Liver (tissue), 9 donors: ENCODE measurements around the gene FMR1NB. TPM values are rescaled to one million over a fixed set of nuclear protein-coding genes. Genes with fewer than 3 reads are reported as not detected.

ENCODE experiments used
- DNase-seq: peaks from one replicate; pipeline ENCODE4 v3.0.0-alpha.2; 2017; ENCODE audit warnings: low spot score
- H3K27ac ChIP-seq, 2 donors: one replicate each; pipeline ENCODE4 v1.7.0; 2013; ENCODE audit warnings: inconsistent platforms in 2 of 2, low read length in 2 of 2, control low read depth in 1 of 2, low read depth in 1 of 2, mild to moderate bottlenecking in 1 of 2
- H3K27me3 ChIP-seq, 4 donors: one replicate each; pipeline versions ENCODE4 v1.6.1 to v1.7.0; 2013; ENCODE audit warnings: low read length in 3 of 4, inconsistent platforms in 1 of 4, mild to moderate bottlenecking in 1 of 4, moderate library complexity in 1 of 4; ENCODE audit not compliant: control insufficient read depth in 4 of 4, insufficient read depth in 4 of 4
- H3K36me3 ChIP-seq, 4 donors: one replicate each; pipeline versions ENCODE4 v1.6.1 to v1.7.0; 2013; ENCODE audit warnings: low read length in 3 of 4, mild to moderate bottlenecking in 3 of 4, low read depth in 1 of 4, moderate library complexity in 1 of 4; ENCODE audit not compliant: control insufficient read depth in 4 of 4, insufficient read depth in 3 of 4
- H3K4me1 ChIP-seq, 4 donors: one replicate each; pipeline versions ENCODE4 v1.6.1 to v1.7.0; 2013; ENCODE audit warnings: low read length in 3 of 4, mild to moderate bottlenecking in 3 of 4, moderate library complexity in 1 of 4; ENCODE audit not compliant: control insufficient read depth in 4 of 4, insufficient read depth in 4 of 4
- H3K4me3 ChIP-seq, 3 donors: one replicate each; pipeline versions ENCODE4 v1.6.1 to v1.7.0; 2013; ENCODE audit warnings: low read length in 3 of 3, control low read depth in 1 of 3, low read depth in 1 of 3, mild to moderate bottlenecking in 1 of 3
- H3K9ac ChIP-seq, 2 donors: one replicate each; pipeline ENCODE4 v1.7.0; 2013; ENCODE audit warnings: low read length in 2 of 2, mild to moderate bottlenecking in 2 of 2, moderate library complexity in 2 of 2, control low read depth in 1 of 2, low read depth in 1 of 2
- H3K9me3 ChIP-seq, 4 donors: one replicate each; pipeline versions ENCODE4 v1.6.1 to v1.7.0; 2013; ENCODE audit warnings: low read length in 3 of 4; ENCODE audit not compliant: control insufficient read depth in 4 of 4
- EGR1 ChIP-seq, 2 donors: IDR thresholded peaks; 2 replicates each; pipeline ENCODE4 v1.6.1; 2016 to 2018; ENCODE audit warnings: antibody characterized with exemption in 2 of 2, low read depth in 2 of 2
- FOXA1 ChIP-seq: IDR thresholded peaks from 2 replicates; pipeline ENCODE4 v1.6.1; 2016; ENCODE audit warnings: antibody characterized with exemption
- FOXA2 ChIP-seq: IDR thresholded peaks from 2 replicates; pipeline ENCODE4 v1.6.1; 2016; ENCODE audit warnings: antibody characterized with exemption
- GABPA ChIP-seq, 2 donors: IDR thresholded peaks in 1 of 2; conservative IDR thresholded peaks in 1 of 2; 2 replicates each; pipeline ENCODE4 v1.6.1; 2016; ENCODE audit warnings: antibody characterized with exemption in 2 of 2, mild to moderate bottlenecking in 1 of 2, moderate library complexity in 1 of 2
- HNF4A ChIP-seq, 2 donors: conservative IDR thresholded peaks; 2 replicates each; pipeline ENCODE4 v1.6.1; 2016; ENCODE audit warnings: antibody characterized with exemption in 2 of 2, mild to moderate bottlenecking in 2 of 2
- HNF4G ChIP-seq: IDR thresholded peaks from 2 replicates; pipeline ENCODE4 v1.6.1; 2016; ENCODE audit warnings: antibody characterized with exemption
- JUND ChIP-seq, 2 donors: IDR thresholded peaks; 2 replicates each; pipeline ENCODE4 v1.6.1; 2016; ENCODE audit warnings: antibody characterized with exemption in 2 of 2
- NR2F2 ChIP-seq: IDR thresholded peaks from 2 replicates; pipeline ENCODE4 v1.6.1; 2016; ENCODE audit warnings: antibody characterized with exemption
- RAD21 ChIP-seq, 2 donors: IDR thresholded peaks; 2 replicates each; pipeline ENCODE4 v1.6.1; 2016; ENCODE audit warnings: antibody characterized with exemption in 2 of 2, mild to moderate bottlenecking in 2 of 2
- RXRA ChIP-seq, 2 donors: IDR thresholded peaks; 2 replicates each; pipeline ENCODE4 v1.6.1; 2017 to 2018; ENCODE audit warnings: antibody characterized with exemption in 2 of 2, mild to moderate bottlenecking in 1 of 2
- TAF1 ChIP-seq: conservative IDR thresholded peaks from 2 replicates; pipeline ENCODE4 v1.6.1; 2016; ENCODE audit warnings: antibody characterized with exemption, mild to moderate bottlenecking
- YY1 ChIP-seq: IDR thresholded peaks from 2 replicates; pipeline ENCODE4 v1.6.1; 2016; ENCODE audit warnings: antibody characterized with exemption, mild to moderate bottlenecking
- WGBS: extraction: QIAGEN DNeasy Blood & Tissue Kit; methylation state at CpG from one replicate; pipeline ENCODE4 v1.1.7; 2013; 5-methylcytosine and 5-hydroxymethylcytosine counted together
- polyA plus RNA-seq, 2 donors: library from polyadenylated mRNA; stranded (reverse) in 1 of 2; unstranded in 1 of 2; fragments of 200-250 nt in 1 of 2; fragments of >200 nt in 1 of 2; fragmentation: Nextera tagmentation in 1 of 2; extraction: Ambion mirVana in 1 of 2; gene quantifications; one replicate each; pipeline versions ENCODE4 v1.2.1 to v1.2.3, GENCODE V29; 2013 to 2015
- total RNA-seq, 2 donors: library from RNA; depleted of rRNA; stranded (reverse); fragments of >200 nt; gene quantifications; one replicate each; pipeline ENCODE4 v1.2.3, GENCODE V29; 2014
- TF ChIP-seq, protein P1 (sequence below): IDR thresholded peaks from 2 replicates; pipeline ENCODE4 v1.6.1; 2016; ENCODE audit warnings: antibody characterized with exemption
- TF ChIP-seq, protein P2 (sequence below): IDR thresholded peaks from 2 replicates; pipeline ENCODE4 v1.6.1; 2016; ENCODE audit warnings: antibody characterized with exemption
- TF ChIP-seq, protein P3 (sequence below): IDR thresholded peaks from 2 replicates; pipeline ENCODE4 v1.6.1; 2016; ENCODE audit warnings: antibody characterized with exemption, mild to moderate bottlenecking
- TF ChIP-seq, protein P4 (sequence below): IDR thresholded peaks from 2 replicates; pipeline ENCODE4 v1.6.1; 2016; ENCODE audit warnings: antibody characterized with exemption
- TF ChIP-seq, protein P5 (sequence below): fragments of 150-350 bp; IDR thresholded peaks from 2 replicates; pipeline ENCODE4 v1.5.1; 2017; ENCODE audit warnings: improper control_type of control experiment, low read depth, low read length; ENCODE audit not compliant: missing input control
- donor health status: healthy.
- donor health status: healthy.
- donor health status: healthy.
- donor health status: healthy.
- donor health status: healthy.

The FMR1NB gene
- total and polyA plus RNA-seq, 4 donors, result not detected

DNA sequence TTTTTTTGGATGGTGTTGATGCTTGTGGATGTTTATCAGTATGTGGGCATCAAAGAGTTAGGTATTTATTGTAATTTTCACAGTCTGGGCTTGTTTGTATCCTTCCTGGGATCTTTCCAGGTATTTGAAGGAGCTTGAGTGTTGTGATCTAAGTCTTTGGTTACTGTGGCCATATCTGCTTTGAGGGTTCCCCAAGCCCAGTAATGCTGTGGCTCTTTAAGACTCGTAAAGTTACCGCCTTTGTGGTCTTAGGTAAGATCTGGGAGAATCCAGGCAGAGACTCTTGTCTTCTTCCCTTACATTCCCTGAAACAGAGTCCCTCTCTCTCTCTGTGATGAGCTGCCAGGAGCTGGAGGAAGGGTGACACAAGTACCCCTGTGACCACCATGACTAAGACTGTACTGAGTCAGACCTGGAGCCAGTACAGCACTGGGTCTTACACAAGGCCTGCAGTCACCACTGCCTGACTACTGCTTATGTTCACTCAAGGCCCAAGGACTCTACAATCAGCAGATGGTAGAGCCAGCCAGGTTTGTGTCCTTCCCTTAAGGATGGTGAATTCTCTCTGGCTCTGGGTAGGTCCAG, 62.2 kb downstream of the FMR1NB start:
- DNase-seq, result no peak
- Histone ChIP-seq H3K9ac (no peak overlapping the region), H3K4me3 (no peak overlapping the region), H3K36me3 (no peaks in the 10 kb centered on the region), H3K27ac (no peak overlapping the region), H3K9me3 (no peaks in the 10 kb centered on the region), H3K4me1 (no peaks in the 10 kb centered on the region), H3K27me3 (no peaks in the 10 kb centered on the region)
- WGBS, result 94% methylated on average over 2 of the region's 2 CpGs
- TF ChIP-seq, protein P1, sequence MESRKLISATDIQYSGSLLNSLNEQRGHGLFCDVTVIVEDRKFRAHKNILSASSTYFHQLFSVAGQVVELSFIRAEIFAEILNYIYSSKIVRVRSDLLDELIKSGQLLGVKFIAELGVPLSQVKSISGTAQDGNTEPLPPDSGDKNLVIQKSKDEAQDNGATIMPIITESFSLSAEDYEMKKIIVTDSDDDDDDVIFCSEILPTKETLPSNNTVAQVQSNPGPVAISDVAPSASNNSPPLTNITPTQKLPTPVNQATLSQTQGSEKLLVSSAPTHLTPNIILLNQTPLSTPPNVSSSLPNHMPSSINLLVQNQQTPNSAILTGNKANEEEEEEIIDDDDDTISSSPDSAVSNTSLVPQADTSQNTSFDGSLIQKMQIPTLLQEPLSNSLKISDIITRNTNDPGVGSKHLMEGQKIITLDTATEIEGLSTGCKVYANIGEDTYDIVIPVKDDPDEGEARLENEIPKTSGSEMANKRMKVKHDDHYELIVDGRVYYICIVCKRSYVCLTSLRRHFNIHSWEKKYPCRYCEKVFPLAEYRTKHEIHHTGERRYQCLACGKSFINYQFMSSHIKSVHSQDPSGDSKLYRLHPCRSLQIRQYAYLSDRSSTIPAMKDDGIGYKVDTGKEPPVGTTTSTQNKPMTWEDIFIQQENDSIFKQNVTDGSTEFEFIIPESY, result no peak
- TF ChIP-seq FOXA1 (no peak), NR2F2 (no peak), FOXA2 (no peak), YY1 (no peak), HNF4G (no peak), RXRA (IDR thresholded peaks at IDR 0.05) (no peak), RAD21 (IDR thresholded peaks at IDR 0.05) (no peak), GABPA (IDR thresholded peaks at IDR 0.05 in 1 of 2, conservative IDR thresholded peaks at IDR 0.05 in 1 of 2) (no peak), JUND (IDR thresholded peaks at IDR 0.05) (no peak)
- TF ChIP-seq, protein P2, sequence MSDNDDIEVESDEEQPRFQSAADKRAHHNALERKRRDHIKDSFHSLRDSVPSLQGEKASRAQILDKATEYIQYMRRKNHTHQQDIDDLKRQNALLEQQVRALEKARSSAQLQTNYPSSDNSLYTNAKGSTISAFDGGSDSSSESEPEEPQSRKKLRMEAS, result no peak
- TF ChIP-seq, protein P3, sequence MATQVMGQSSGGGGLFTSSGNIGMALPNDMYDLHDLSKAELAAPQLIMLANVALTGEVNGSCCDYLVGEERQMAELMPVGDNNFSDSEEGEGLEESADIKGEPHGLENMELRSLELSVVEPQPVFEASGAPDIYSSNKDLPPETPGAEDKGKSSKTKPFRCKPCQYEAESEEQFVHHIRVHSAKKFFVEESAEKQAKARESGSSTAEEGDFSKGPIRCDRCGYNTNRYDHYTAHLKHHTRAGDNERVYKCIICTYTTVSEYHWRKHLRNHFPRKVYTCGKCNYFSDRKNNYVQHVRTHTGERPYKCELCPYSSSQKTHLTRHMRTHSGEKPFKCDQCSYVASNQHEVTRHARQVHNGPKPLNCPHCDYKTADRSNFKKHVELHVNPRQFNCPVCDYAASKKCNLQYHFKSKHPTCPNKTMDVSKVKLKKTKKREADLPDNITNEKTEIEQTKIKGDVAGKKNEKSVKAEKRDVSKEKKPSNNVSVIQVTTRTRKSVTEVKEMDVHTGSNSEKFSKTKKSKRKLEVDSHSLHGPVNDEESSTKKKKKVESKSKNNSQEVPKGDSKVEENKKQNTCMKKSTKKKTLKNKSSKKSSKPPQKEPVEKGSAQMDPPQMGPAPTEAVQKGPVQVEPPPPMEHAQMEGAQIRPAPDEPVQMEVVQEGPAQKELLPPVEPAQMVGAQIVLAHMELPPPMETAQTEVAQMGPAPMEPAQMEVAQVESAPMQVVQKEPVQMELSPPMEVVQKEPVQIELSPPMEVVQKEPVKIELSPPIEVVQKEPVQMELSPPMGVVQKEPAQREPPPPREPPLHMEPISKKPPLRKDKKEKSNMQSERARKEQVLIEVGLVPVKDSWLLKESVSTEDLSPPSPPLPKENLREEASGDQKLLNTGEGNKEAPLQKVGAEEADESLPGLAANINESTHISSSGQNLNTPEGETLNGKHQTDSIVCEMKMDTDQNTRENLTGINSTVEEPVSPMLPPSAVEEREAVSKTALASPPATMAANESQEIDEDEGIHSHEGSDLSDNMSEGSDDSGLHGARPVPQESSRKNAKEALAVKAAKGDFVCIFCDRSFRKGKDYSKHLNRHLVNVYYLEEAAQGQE, result no peak
- TF ChIP-seq, protein P4, sequence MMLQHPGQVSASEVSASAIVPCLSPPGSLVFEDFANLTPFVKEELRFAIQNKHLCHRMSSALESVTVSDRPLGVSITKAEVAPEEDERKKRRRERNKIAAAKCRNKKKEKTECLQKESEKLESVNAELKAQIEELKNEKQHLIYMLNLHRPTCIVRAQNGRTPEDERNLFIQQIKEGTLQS, result no peak
- TF ChIP-seq, protein P5, sequence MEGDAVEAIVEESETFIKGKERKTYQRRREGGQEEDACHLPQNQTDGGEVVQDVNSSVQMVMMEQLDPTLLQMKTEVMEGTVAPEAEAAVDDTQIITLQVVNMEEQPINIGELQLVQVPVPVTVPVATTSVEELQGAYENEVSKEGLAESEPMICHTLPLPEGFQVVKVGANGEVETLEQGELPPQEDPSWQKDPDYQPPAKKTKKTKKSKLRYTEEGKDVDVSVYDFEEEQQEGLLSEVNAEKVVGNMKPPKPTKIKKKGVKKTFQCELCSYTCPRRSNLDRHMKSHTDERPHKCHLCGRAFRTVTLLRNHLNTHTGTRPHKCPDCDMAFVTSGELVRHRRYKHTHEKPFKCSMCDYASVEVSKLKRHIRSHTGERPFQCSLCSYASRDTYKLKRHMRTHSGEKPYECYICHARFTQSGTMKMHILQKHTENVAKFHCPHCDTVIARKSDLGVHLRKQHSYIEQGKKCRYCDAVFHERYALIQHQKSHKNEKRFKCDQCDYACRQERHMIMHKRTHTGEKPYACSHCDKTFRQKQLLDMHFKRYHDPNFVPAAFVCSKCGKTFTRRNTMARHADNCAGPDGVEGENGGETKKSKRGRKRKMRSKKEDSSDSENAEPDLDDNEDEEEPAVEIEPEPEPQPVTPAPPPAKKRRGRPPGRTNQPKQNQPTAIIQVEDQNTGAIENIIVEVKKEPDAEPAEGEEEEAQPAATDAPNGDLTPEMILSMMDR, result no peak

DNA sequence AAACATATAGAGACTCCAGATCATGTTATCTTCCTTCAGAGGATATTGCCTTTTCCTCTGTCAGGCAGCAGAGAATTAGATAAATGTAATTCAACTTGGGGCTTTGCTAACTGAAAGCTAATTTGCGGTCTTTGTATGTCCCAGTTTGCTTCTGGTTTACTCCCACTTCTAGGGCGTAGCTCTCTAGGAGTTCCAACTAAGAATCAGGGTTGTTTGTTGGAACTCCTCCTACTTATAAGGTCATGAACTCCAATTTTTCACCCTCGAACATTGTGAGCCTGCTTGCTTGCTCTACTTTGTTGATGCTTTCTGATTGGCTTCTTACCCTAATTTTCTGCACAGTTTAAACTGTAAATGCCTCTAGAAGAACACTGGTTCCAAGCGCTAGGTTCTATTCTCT, 66.1 kb downstream of the FMR1NB start:
- DNase-seq, result no peak
- no peaks in the 10 kb centered on the region for H3K9me3 ChIP-seq
- TF ChIP-seq, protein P4, result no peak
- TF ChIP-seq RXRA (IDR thresholded peaks at IDR 0.05), result no peak
- no peak for TF ChIP-seq TAF1
- TF ChIP-seq EGR1 (IDR thresholded peaks at IDR 0.05; ENCODE audit: low read depth in 2 of 2), result no peak
- TF ChIP-seq NR2F2, result no peak
- no peak for TF ChIP-seq JUND (IDR thresholded peaks at IDR 0.05)
- TF ChIP-seq YY1, result no peak
- TF ChIP-seq FOXA1, result no peak
- TF ChIP-seq, protein P5, result no peak
- no peak for TF ChIP-seq HNF4A (conservative IDR thresholded peaks at IDR 0.05)
- no peak for TF ChIP-seq GABPA (IDR thresholded peaks at IDR 0.05 in 1 of 2, conservative IDR thresholded peaks at IDR 0.05 in 1 of 2)
- no peak for TF ChIP-seq HNF4G
- no peaks in the 10 kb centered on the region for H3K36me3 ChIP-seq
- H3K9ac ChIP-seq, result no peak overlapping the region
- no peak overlapping the region for H3K27ac ChIP-seq
- 54% methylated on average over 4 of the region's 4 CpGs for WGBS
- H3K4me3 ChIP-seq, result no peak overlapping the region
- H3K4me1 ChIP-seq, result no peaks in the 10 kb centered on the region
- H3K27me3 ChIP-seq, result no peaks in the 10 kb centered on the region
